B cell (primary cell): ENCODE measurements around the gene CYP26B1. TPM values are rescaled to one million over a fixed set of nuclear protein-coding genes. Genes with fewer than 3 reads are reported as not detected.

Experiments
- ATAC-seq: fragments of 200-7000 bp; cut with Tn5 transposase; one replicate; pipeline ENCODE4 v1.10.0; 2021; ENCODE audit warnings: low read depth, mild to moderate bottlenecking, moderate number of reproducible peaks, moderate library complexity
- CTCF ChIA-PET: fragments of 350-600 bp; sonication (Branson Sonifier 250); formaldehyde crosslinking; loops from one replicate; lab custom pipeline; 2021; ENCODE audit warnings: antibody characterized with exemption, inconsistent platforms; lab: Charles Lee
- POLR2A ChIA-PET: fragments of 350-600 bp; sonication (Branson Sonifier 250); formaldehyde crosslinking; loops from one replicate; lab custom pipeline; 2021; ENCODE audit warnings: antibody characterized with exemption; lab: Charles Lee
- DNase-seq: peaks from one replicate; pipeline ENCODE4 v3.0.0; 2013
- H2AFZ ChIP-seq: 2 replicates; pipeline ENCODE4 v1.6.1; 2012; ENCODE audit warnings: mild to moderate bottlenecking, low read depth, low read length; ENCODE audit not compliant: insufficient read depth, poor library complexity, severe bottlenecking
- H3K27ac ChIP-seq, 2 donors: 1 replicate in 1 of 2; 2 replicates in 1 of 2; pipeline ENCODE4 v1.5.1; 2012 to 2013; ENCODE audit warnings: low read length in 2 of 2, mild to moderate bottlenecking in 2 of 2, moderate library complexity in 1 of 2
- H3K27me3 ChIP-seq, 4 experiments: fragments of 200-600 bp in 1 of 4; sonication (generic) in 1 of 4; replicated peaks in 1 of 4; 1 replicate in 2 of 4; 2 replicates in 2 of 4; pipeline versions ENCODE4 v1.6.1 to v1.7.0; 2013 to 2016; ENCODE audit warnings: low read length in 3 of 4, mild to moderate bottlenecking in 2 of 4, mixed read lengths in 1 of 4, moderate library complexity in 1 of 4; ENCODE audit not compliant: insufficient read depth in 4 of 4, control insufficient read depth in 3 of 4; ENCODE audit errors: control extremely low read depth in 1 of 4
- H3K36me3 ChIP-seq, 2 experiments: replicated peaks in 1 of 2; 1 replicate in 1 of 2; 2 replicates in 1 of 2; pipeline versions ENCODE4 v1.6.1 to v1.7.1; 2013; ENCODE audit warnings: low read length in 1 of 2; ENCODE audit not compliant: insufficient read depth in 2 of 2, control insufficient read depth in 1 of 2; ENCODE audit errors: control extremely low read depth in 1 of 2, extremely low read depth in 1 of 2
- H3K4me1 ChIP-seq, 2 donors: fragments of 200-600 bp in 1 of 2; sonication (generic) in 1 of 2; 1 replicate in 1 of 2; 2 replicates in 1 of 2; pipeline versions ENCODE4 v1.5.1 to v1.6.1; 2013 to 2017; ENCODE audit warnings: low read length in 2 of 2; ENCODE audit not compliant: control insufficient read depth in 2 of 2, insufficient read depth in 2 of 2
- H3K4me2 ChIP-seq: replicated peaks from 2 replicates; pipeline ENCODE3; 2012; ENCODE audit warnings: mild to moderate bottlenecking, low read depth, low read length; ENCODE audit not compliant: poor library complexity, severe bottlenecking
- H3K4me3 ChIP-seq, 5 experiments: fragments of 200-600 bp in 1 of 5; sonication (generic) in 1 of 5; 1 replicate in 3 of 5; 2 replicates in 2 of 5; pipeline versions ENCODE4 v1.5.1 to v1.7.0; 2011 to 2016; ENCODE audit warnings: low read length in 4 of 5, mild to moderate bottlenecking in 4 of 5, low read depth in 2 of 5, control low read depth in 1 of 5, moderate library complexity in 1 of 5; ENCODE audit not compliant: insufficient read depth in 1 of 5; ENCODE audit errors: control extremely low read depth in 1 of 5, extremely low read depth in 1 of 5
- H3K79me2 ChIP-seq: fragments of 200-600 bp; sonication (generic); one replicate; pipeline ENCODE4 v1.6.0; 2016; ENCODE audit warnings: low read length; ENCODE audit not compliant: control insufficient read depth, insufficient read depth
- H3K9ac ChIP-seq: fragments of 200-600 bp; sonication (generic); 2 replicates; pipeline ENCODE4 v1.6.1; 2017; ENCODE audit warnings: mild to moderate bottlenecking, low read length, moderate library complexity
- H3K9me3 ChIP-seq, 3 donors: one replicate each; pipeline versions ENCODE4 v1.6.1 to v1.7.1; 2013; ENCODE audit warnings: low read length in 2 of 3; ENCODE audit not compliant: control insufficient read depth in 2 of 3, insufficient read depth in 1 of 3; ENCODE audit errors: control extremely low read depth in 1 of 3
- H4K20me1 ChIP-seq: 2 replicates; pipeline ENCODE4 v1.6.0; 2012; ENCODE audit warnings: mild to moderate bottlenecking, low read length; ENCODE audit not compliant: insufficient read depth, control insufficient read depth, poor library complexity, severe bottlenecking
- H3K27ac Mint-ChIP-seq: one replicate; pipeline ENCODE4 v1.8.0; 2021; ENCODE audit warnings: mixed read lengths
- H3K27me3 Mint-ChIP-seq: one replicate; pipeline ENCODE4 v1.8.0; 2021; ENCODE audit warnings: mixed read lengths
- H3K4me1 Mint-ChIP-seq: one replicate; pipeline ENCODE4 v1.8.0; 2021; ENCODE audit warnings: mixed read lengths
- H3K4me3 Mint-ChIP-seq: one replicate; pipeline ENCODE4 v1.8.0; 2021; ENCODE audit warnings: mixed read lengths
- H3K9me3 Mint-ChIP-seq: one replicate; pipeline ENCODE4 v1.8.0; 2022; ENCODE audit warnings: mixed read lengths; ENCODE audit not compliant: insufficient read depth
- EZH2 ChIP-seq: IDR thresholded peaks from 2 replicates; pipeline ENCODE4 v1.6.1; 2012; ENCODE audit warnings: borderline replicate concordance, low read depth, mild to moderate bottlenecking, moderate library complexity, low read length; ENCODE audit not compliant: insufficient read depth, poor library complexity, severe bottlenecking
- WGBS: methylation state at CpG from one replicate; pipeline ENCODE4 v1.1.5; 2013; ENCODE audit warnings: missing lambda C conversion rate; ENCODE audit not compliant: insufficient coverage; 5-methylcytosine and 5-hydroxymethylcytosine counted together
- intact Hi-C: fragments of 100-400 bp; cut with micrococcal nuclease; formaldehyde crosslinking; loops from one replicate; pipeline ENCODE4 v1.10.0; 2022
- polyA plus RNA-seq: library from polyadenylated mRNA; depleted of rRNA; stranded (reverse); fragments of >200 nt; gene quantifications from 2 replicates; pipeline ENCODE4 v1.2.3, GENCODE V29; 2012
- total RNA-seq, 2 donors: library from RNA; stranded (reverse); fragments of 120-200 nt in 1 of 2; gene quantifications; 1 replicate in 1 of 2; 2 replicates in 1 of 2; pipeline versions ENCODE4 v1.2.3 to v1.2.4, GENCODE V29; 2013 to 2022
- TF ChIP-seq, protein P1 (sequence below): fragments of 200-600 bp; IDR thresholded peaks from one replicate; pipeline ENCODE4 v1.8.0; 2022; ENCODE audit warnings: antibody characterized with exemption, mild to moderate bottlenecking

The CYP26B1 gene
- total and polyA plus RNA-seq, 2 donors (not counting 1 experiment from before 2014, with no cell fraction given) = not detected

DNA sequence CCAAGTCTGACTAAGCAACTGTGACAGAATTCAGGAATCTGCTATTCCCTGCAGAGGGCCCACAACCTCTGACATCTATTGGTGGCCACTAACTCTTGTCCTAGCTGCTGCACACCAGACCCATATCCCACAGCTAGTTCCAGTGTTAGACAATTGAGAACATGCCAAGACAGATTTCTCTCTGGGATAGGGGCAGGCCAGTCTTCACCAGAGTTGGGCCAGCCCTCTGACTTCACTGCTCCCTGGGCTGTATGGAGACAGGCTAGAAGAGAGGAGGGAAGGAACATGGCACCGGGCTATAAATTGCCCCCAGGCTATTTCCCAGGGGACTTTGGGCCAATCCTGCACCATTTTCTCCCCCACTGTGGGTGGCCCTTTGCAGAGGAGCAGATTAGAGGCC lies 32.7 kb upstream of the CYP26B1 start:
- H3K9me3 ChIP-seq = no peaks in the 10 kb centered on the region
- Mint-ChIP-seq H3K9me3 (no peaks in the 10 kb centered on the region), H3K27me3 (no peaks in the 10 kb centered on the region), H3K27ac (no peak overlapping the region), H3K4me1 (no peaks in the 10 kb centered on the region), H3K4me3 (no peak overlapping the region)
- H3K4me2 ChIP-seq = no peak overlapping the region
- TF ChIP-seq, protein P1, sequence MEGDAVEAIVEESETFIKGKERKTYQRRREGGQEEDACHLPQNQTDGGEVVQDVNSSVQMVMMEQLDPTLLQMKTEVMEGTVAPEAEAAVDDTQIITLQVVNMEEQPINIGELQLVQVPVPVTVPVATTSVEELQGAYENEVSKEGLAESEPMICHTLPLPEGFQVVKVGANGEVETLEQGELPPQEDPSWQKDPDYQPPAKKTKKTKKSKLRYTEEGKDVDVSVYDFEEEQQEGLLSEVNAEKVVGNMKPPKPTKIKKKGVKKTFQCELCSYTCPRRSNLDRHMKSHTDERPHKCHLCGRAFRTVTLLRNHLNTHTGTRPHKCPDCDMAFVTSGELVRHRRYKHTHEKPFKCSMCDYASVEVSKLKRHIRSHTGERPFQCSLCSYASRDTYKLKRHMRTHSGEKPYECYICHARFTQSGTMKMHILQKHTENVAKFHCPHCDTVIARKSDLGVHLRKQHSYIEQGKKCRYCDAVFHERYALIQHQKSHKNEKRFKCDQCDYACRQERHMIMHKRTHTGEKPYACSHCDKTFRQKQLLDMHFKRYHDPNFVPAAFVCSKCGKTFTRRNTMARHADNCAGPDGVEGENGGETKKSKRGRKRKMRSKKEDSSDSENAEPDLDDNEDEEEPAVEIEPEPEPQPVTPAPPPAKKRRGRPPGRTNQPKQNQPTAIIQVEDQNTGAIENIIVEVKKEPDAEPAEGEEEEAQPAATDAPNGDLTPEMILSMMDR = no peak
- TF ChIP-seq EZH2 = no peak
- no peak overlapping the region for H2AFZ ChIP-seq
- intact Hi-C loops = no loop called here
- H3K27ac ChIP-seq = no peak overlapping the region
- no CpG with 5 or more reads among the region's 1 CpG for WGBS
- ChIA-PET POLR2A (no interaction called here), CTCF (interaction anchor here (0.6 kb wide), 1 partner anchor 30 kb away, joined by 3 read pairs; no protein-coding TSS in a partner anchor)
- H3K9ac ChIP-seq = no peak overlapping the region
- H3K4me1 ChIP-seq = no peaks in the 10 kb centered on the region
- H3K79me2 ChIP-seq = no peaks in the 10 kb centered on the region
- no peaks in the 10 kb centered on the region for H3K36me3 ChIP-seq
- ATAC-seq (no peak), DNase-seq (no peak)
- no peak overlapping the region for H3K4me3 ChIP-seq
- H3K27me3 ChIP-seq = no peaks in the 10 kb centered on the region
- H4K20me1 ChIP-seq = no peaks in the 10 kb centered on the region

DNA sequence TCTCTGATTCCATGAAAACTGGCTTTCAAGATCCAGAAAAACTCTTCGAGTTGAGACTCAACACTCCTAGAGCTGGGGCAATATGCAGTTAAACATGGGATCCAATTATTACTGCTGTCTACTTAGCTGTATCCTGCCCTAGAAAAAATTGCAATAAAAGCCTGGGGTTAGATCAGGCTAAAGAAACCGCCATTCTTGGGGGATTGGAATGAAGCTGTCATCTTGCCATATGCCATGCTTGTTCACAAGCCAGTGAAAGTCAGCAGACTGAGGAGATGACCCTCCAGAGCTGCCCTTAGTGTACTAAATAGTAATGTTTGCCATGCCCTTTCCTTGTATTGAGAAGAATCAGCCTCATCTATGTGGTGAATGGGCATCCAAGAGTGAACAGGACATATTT lies 30.9 kb upstream of the CYP26B1 start:
- H3K27ac Mint-ChIP-seq = no peak overlapping the region
- ChIA-PET POLR2A (no interaction called here), CTCF (no interaction called here)
- Histone ChIP-seq H3K4me2 (no peak overlapping the region), H3K27ac (no peak overlapping the region), H3K9me3 (no peaks in the 10 kb centered on the region), H3K4me3 (no peak overlapping the region), H3K36me3 (no peaks in the 10 kb centered on the region), H3K4me1 (no peaks in the 10 kb centered on the region), H2AFZ (no peak overlapping the region), H3K27me3 (no peaks in the 10 kb centered on the region), H3K79me2 (no peaks in the 10 kb centered on the region), H3K9ac (no peak overlapping the region), H4K20me1 (no peaks in the 10 kb centered on the region)
- no peak overlapping the region for H3K4me3 Mint-ChIP-seq
- intact Hi-C loops = no loop called here
- no peak for DNase-seq
- H3K4me1 Mint-ChIP-seq = no peaks in the 10 kb centered on the region
- no peak for ATAC-seq
- no peaks in the 10 kb centered on the region for H3K9me3 Mint-ChIP-seq
- TF ChIP-seq, protein P1 = no peak
- TF ChIP-seq EZH2 = no peak
- WGBS = 100% methylated on average over 2 of the region's 2 CpGs
- H3K27me3 Mint-ChIP-seq = no peaks in the 10 kb centered on the region
